ENCODE results near the gene ENDOV.
A peak's percentile ranks its signal among the peaks of the same experiment; 100 is the strongest.
"Not testable (repeated sequence)": the region's sequence is repeated elsewhere in the genome, so short reads cannot be mapped to it uniquely, and the experiment has no call there.

Gene ENDOV

DNA sequence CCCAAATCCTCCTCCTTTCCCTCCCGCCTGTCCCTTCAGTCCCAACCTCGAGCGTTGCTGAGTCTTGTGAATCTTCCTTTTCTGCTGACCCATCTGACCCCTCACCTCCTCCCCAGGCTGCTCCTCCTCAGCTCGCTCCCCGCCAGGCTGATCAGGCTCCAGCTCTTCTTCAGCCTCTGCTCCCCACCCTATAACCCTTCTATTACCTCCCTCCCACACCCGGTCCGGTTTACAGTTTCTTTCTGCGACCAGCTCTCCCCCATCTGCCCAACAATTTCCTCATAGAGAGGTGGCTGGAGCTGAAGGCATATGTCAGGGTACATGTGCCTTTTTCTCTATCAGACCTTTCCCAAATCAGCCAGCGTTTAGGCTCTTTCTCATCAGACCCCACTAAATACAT, 13.9 kb upstream of the ENDOV start:
- WGBS, 2 experiments (ENCODE audit: insufficient coverage in 2 of 2) = 70 to 83% methylated on average over 5 to 6 of the region's 9 CpGs
- H3K27ac ChIP-seq (ENCODE audit: low read depth, low read length, severe bottlenecking); H3K4me3 ChIP-seq (ENCODE audit: extremely low read depth, insufficient read depth, low read length, poor library complexity, severe bottlenecking); H3K4me1 ChIP-seq (ENCODE audit: control insufficient read depth, insufficient read depth, low read length, poor library complexity, severe bottlenecking); H3K36me3 ChIP-seq (ENCODE audit: control insufficient read depth, insufficient read depth, low read length); H3K9me3 ChIP-seq (ENCODE audit: control insufficient read depth, low read length): not testable (repeated sequence)

GRCh38 chr17:80402102-80402501, 12.9 kb upstream of the ENDOV start:
- H3K4me3 ChIP-seq (ENCODE audit: extremely low read depth, insufficient read depth, low read length, poor library complexity, severe bottlenecking); H3K27ac ChIP-seq (ENCODE audit: low read depth, low read length, severe bottlenecking); H3K4me1 ChIP-seq (ENCODE audit: control insufficient read depth, insufficient read depth, low read length, poor library complexity, severe bottlenecking); H3K36me3 ChIP-seq (ENCODE audit: control insufficient read depth, insufficient read depth, low read length); H3K9me3 ChIP-seq (ENCODE audit: control insufficient read depth, low read length): not testable (repeated sequence)
- 85 to 92% methylated on average over 12 to 13 of the region's 13 CpGs for WGBS, 2 experiments (ENCODE audit: insufficient coverage in 2 of 2)

GRCh38 chr17:80402959-80403358, 12.0 kb upstream of the ENDOV start:
- H3K9me3 ChIP-seq (ENCODE audit: control insufficient read depth, low read length) = no peaks in the 10 kb centered on the region
- WGBS, 2 experiments (ENCODE audit: insufficient coverage in 2 of 2) = 86% methylated on average over 2 of the region's 4 CpGs; no CpG with 5 or more reads in 1 of the 2 experiments

DNA sequence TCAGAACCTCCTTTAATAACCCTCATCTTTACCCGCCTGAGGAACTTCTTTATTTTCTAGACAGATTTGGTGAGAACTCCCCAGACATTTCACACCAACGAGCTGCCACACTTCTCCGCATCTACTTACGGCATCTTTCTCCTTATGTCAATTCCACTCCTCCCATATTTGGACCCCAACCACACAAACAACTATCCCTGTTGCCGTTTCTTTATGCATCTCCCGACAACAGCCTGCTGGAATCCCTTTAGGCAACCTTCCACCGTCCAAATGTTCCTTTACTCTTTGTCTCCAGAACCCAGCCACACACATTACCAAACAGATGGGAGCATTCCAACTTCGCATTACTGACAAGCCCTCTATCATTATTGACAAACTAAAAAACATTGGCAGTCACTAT, 8.8 kb upstream of the ENDOV start:
- no peak overlapping the region for H3K4me3 ChIP-seq (ENCODE audit: extremely low read depth, insufficient read depth, low read length, poor library complexity, severe bottlenecking)
- no peak overlapping the region for H3K27ac ChIP-seq (ENCODE audit: low read depth, low read length, severe bottlenecking)
- H3K9me3 ChIP-seq (ENCODE audit: control insufficient read depth, low read length) = no peaks in the 10 kb centered on the region
- H3K4me1 ChIP-seq (ENCODE audit: control insufficient read depth, insufficient read depth, low read length, poor library complexity, severe bottlenecking) = no peaks in the 10 kb centered on the region
- WGBS, 2 experiments (ENCODE audit: insufficient coverage in 2 of 2) = 91% methylated on average over 5 to 7 of the region's 8 CpGs
- H3K36me3 ChIP-seq (ENCODE audit: control insufficient read depth, insufficient read depth, low read length) = no peaks in the 10 kb centered on the region

More at GRCh38 chr17:80402959-80403358, 12.0 kb upstream of the ENDOV start:
- Histone ChIP-seq H3K36me3 (ENCODE audit: control insufficient read depth, insufficient read depth, low read length) (no peaks in the 10 kb centered on the region), H3K4me3 (ENCODE audit: extremely low read depth, insufficient read depth, low read length, poor library complexity, severe bottlenecking) (no peak overlapping the region), H3K4me1 (ENCODE audit: control insufficient read depth, insufficient read depth, low read length, poor library complexity, severe bottlenecking) (no peaks in the 10 kb centered on the region), H3K27ac (ENCODE audit: low read depth, low read length, severe bottlenecking) (no peak overlapping the region)

- H3K36me3 ChIP-seq (ENCODE audit: control insufficient read depth, insufficient read depth, low read length); H3K27ac ChIP-seq (ENCODE audit: low read depth, low read length, severe bottlenecking); H3K4me3 ChIP-seq (ENCODE audit: extremely low read depth, insufficient read depth, low read length, poor library complexity, severe bottlenecking); H3K4me1 ChIP-seq (ENCODE audit: control insufficient read depth, insufficient read depth, low read length, poor library complexity, severe bottlenecking); H3K9me3 ChIP-seq (ENCODE audit: control insufficient read depth, low read length): not testable (repeated sequence)
- 71 to 78% methylated on average over 1 to 5 of the region's 5 CpGs for WGBS, 2 experiments (ENCODE audit: insufficient coverage in 2 of 2)
Observed at GRCh38 chr17:80407917-80408316, 7.0 kb upstream of the ENDOV start.

DNA sequence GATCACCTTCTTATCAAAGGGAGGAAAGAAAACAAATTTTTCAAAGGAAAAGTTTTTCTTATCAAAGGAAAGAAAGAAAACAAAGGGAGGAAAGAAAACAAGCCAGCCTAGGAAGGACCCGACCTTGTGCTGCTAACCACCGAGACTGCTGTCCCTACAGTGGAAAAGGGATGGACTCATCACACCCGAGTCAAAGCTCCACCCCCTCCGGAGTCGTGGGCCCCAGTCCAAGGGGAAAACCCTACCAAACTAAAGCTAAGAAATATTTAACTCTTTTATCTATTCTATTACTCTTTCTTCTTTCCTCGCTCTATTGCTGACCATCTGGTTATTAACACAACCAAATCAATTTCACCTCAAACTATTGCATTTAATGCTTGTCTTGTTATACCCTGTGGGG, 6.1 kb upstream of the ENDOV start:
- no peaks in the 10 kb centered on the region for H3K36me3 ChIP-seq (ENCODE audit: control insufficient read depth, insufficient read depth, low read length)
- H3K9me3 ChIP-seq (ENCODE audit: control insufficient read depth, low read length) = no peaks in the 10 kb centered on the region
- no peak overlapping the region for H3K27ac ChIP-seq (ENCODE audit: low read depth, low read length, severe bottlenecking)
- H3K4me3 ChIP-seq (ENCODE audit: extremely low read depth, insufficient read depth, low read length, poor library complexity, severe bottlenecking) = no peak overlapping the region
- no peaks in the 10 kb centered on the region for H3K4me1 ChIP-seq (ENCODE audit: control insufficient read depth, insufficient read depth, low read length, poor library complexity, severe bottlenecking)
- WGBS, 2 experiments (ENCODE audit: insufficient coverage in 2 of 2) = 58 to 64% methylated on average over 5 to 6 of the region's 6 CpGs

DNA sequence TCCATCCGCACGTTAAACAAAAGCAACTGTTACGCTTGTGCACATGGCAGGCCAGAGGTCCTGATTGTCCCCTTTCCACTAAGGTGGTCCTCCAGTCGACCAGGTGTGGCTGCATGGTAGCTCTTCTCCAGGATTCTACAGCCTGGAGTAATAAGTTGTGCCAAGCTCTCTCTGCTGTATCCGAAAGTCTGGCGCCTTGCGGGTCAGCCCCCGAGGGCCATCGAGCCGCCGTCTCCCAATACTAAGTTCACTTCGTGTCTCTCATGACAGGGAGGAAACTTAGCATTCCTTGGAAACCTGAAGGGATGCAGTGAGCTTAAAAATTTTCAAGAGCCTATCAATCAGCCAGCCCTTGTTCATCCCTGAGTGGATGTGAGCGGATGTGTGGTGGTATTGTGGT, 5.3 kb upstream of the ENDOV start:
- H3K4me3 ChIP-seq (ENCODE audit: extremely low read depth, insufficient read depth, low read length, poor library complexity, severe bottlenecking) = no peak overlapping the region
- H3K4me1 ChIP-seq (ENCODE audit: control insufficient read depth, insufficient read depth, low read length, poor library complexity, severe bottlenecking) = no peaks in the 10 kb centered on the region
- H3K9me3 ChIP-seq (ENCODE audit: control insufficient read depth, low read length) = no peaks in the 10 kb centered on the region
- no peak overlapping the region for H3K27ac ChIP-seq (ENCODE audit: low read depth, low read length, severe bottlenecking)
- no peaks in the 10 kb centered on the region for H3K36me3 ChIP-seq (ENCODE audit: control insufficient read depth, insufficient read depth, low read length)
- WGBS, 2 experiments (ENCODE audit: insufficient coverage in 2 of 2) = 94 to 96% methylated on average over 10 to 12 of the region's 13 CpGs

- 93 to 96% methylated on average over 11 to 13 of the region's 16 CpGs for WGBS, 2 experiments (ENCODE audit: insufficient coverage in 2 of 2)
- not testable (repeated sequence) for H3K27ac ChIP-seq (ENCODE audit: low read depth, low read length, severe bottlenecking); H3K4me1 ChIP-seq (ENCODE audit: control insufficient read depth, insufficient read depth, low read length, poor library complexity, severe bottlenecking); H3K36me3 ChIP-seq (ENCODE audit: control insufficient read depth, insufficient read depth, low read length); H3K9me3 ChIP-seq (ENCODE audit: control insufficient read depth, low read length); H3K4me3 ChIP-seq (ENCODE audit: extremely low read depth, insufficient read depth, low read length, poor library complexity, severe bottlenecking)
Observed at GRCh38 chr17:80410441-80411087, 4.4 kb upstream of the ENDOV start.

DNA sequence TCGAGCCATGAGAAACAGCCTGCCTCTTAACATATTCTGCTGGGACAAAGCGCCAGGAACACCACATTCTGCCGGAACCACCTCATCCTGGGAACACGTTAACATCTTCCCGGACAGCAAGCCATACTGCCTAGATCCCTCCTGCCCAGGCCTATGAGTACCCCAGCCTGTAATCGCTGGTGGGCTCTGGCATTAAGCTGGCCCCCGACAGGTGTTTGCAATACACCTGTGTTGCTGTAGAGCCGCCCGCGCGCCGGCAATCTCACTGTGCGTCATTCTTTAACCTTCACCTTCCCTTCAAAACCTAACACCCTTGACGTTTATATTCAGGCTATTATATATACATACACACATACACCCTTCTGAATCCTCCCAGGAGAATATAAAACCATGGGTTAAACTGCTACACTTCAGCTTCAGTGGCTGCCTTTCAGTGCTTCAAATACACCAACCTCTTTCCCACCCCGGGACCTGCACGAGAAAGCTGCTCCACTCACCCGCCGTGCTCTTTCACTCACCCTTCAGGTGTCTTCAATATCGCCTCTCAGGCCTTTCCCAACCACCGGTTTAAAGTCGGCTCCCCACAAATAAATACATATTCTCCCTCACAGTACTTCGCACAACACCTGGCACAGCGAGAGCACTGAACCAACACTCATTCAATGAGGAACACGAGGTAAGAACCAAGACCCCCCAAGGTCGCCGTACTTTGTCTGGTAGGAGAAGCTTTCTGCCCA, 1.0 kb upstream of the ENDOV start:
- Histone ChIP-seq H3K4me1 (ENCODE audit: control insufficient read depth, insufficient read depth, low read length, poor library complexity, severe bottlenecking) (no peaks in the 10 kb centered on the region), H3K27ac (ENCODE audit: low read depth, low read length, severe bottlenecking) (no peak overlapping the region), H3K4me3 (ENCODE audit: extremely low read depth, insufficient read depth, low read length, poor library complexity, severe bottlenecking) (peak overlapping the region; percentile 92), H3K9me3 (ENCODE audit: control insufficient read depth, low read length) (no peaks in the 10 kb centered on the region), H3K36me3 (ENCODE audit: control insufficient read depth, insufficient read depth, low read length) (peaks cover 17% of the 10 kb centered on the region)
- WGBS, 2 experiments (ENCODE audit: insufficient coverage in 2 of 2) = 52 to 55% methylated on average over 24 of the region's 26 CpGs

DNA sequence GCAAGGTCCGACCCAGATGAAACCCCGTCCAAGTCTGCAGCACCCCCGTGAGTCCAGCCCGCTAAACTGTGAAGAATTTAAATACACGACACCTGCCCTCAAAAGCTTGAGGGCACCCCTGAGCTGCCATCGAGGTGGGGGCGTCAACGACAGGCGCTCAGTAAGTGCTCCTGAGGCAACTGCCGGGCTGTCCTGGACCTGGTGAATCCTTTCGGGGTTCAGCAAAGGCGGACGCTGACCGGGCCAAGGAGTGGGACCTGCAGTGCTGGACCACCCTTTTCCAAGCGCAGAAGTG, 512 bp upstream of the ENDOV start:
- Histone ChIP-seq H3K4me1 (ENCODE audit: control insufficient read depth, insufficient read depth, low read length, poor library complexity, severe bottlenecking) (no peaks in the 10 kb centered on the region), H3K9me3 (ENCODE audit: control insufficient read depth, low read length) (no peaks in the 10 kb centered on the region), H3K36me3 (ENCODE audit: control insufficient read depth, insufficient read depth, low read length) (peaks cover 17% of the 10 kb centered on the region), H3K4me3 (ENCODE audit: extremely low read depth, insufficient read depth, low read length, poor library complexity, severe bottlenecking) (peak overlapping the region; percentile 92), H3K27ac (ENCODE audit: low read depth, low read length, severe bottlenecking) (peak overlapping the region; percentile 97)
- WGBS, 2 experiments (ENCODE audit: insufficient coverage in 2 of 2) = 2 to 4% methylated on average over 14 of the region's 15 CpGs

DNA sequence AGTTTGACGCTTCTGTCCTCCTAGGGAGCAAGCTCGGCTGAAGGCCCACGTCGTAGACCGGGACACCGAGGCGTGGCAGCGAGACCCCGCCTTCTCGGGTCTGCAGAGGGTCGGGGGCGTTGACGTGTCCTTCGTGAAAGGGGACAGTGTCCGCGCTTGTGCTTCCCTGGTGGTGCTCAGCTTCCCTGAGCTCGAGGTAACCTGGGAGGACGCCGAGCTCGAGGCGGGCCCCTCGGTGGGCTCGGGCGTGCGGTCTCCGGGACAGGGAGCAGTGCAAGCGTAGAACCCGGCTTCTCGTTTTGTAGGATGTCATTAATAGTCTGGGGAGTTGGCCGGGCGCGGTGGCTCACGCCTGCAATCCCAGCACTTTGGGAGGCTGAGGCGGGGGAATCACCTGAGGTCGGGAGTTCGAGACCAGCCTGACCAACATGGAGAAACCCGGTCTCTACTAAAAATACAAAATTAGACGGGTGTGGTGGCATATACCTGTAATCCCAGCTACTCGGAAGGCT, 715 bp downstream of the ENDOV start:
- Histone ChIP-seq H3K27ac (ENCODE audit: low read depth, low read length, severe bottlenecking) (peak overlapping the region; percentile 97), H3K9me3 (ENCODE audit: control insufficient read depth, low read length) (no peaks in the 10 kb centered on the region), H3K36me3 (ENCODE audit: control insufficient read depth, insufficient read depth, low read length) (peaks cover 22% of the 10 kb centered on the region), H3K4me3 (ENCODE audit: extremely low read depth, insufficient read depth, low read length, poor library complexity, severe bottlenecking) (peak overlapping the region; percentile 92), H3K4me1 (ENCODE audit: control insufficient read depth, insufficient read depth, low read length, poor library complexity, severe bottlenecking) (no peaks in the 10 kb centered on the region)
- 6 to 13% methylated on average over 25 to 33 of the region's 39 CpGs for WGBS, 2 experiments (ENCODE audit: insufficient coverage in 2 of 2)

Measured in mesodermal cell (in vitro differentiated cells).